Osteocyte (in vitro differentiated cells): ENCODE measurements around the gene ALPK3. TPM values are rescaled to one million over a fixed set of nuclear protein-coding genes. Genes with fewer than 3 reads are reported as not detected.

Experiments used
- DNase-seq: peaks from one replicate; pipeline ENCODE4 v3.0.0; 2021; ENCODE audit warnings: mixed read lengths; ENCODE audit not compliant: unreplicated experiment; ENCODE audit errors: extremely low spot score
- H3K27ac Mint-ChIP-seq: one replicate; pipeline ENCODE4 v1.8.0; 2021; ENCODE audit warnings: mild to moderate bottlenecking, mixed read lengths; ENCODE audit not compliant: unreplicated experiment
- H3K27me3 Mint-ChIP-seq: one replicate; pipeline ENCODE4 v1.8.0; 2021; ENCODE audit warnings: mixed read lengths; ENCODE audit not compliant: unreplicated experiment
- H3K36me3 Mint-ChIP-seq: one replicate; pipeline ENCODE4 v1.8.0; 2021; ENCODE audit warnings: mixed read lengths; ENCODE audit not compliant: unreplicated experiment
- H3K4me1 Mint-ChIP-seq: one replicate; pipeline ENCODE4 v1.8.0; 2021; ENCODE audit warnings: mixed read lengths; ENCODE audit not compliant: unreplicated experiment
- H3K4me3 Mint-ChIP-seq: one replicate; pipeline ENCODE4 v1.8.0; 2021; ENCODE audit warnings: mild to moderate bottlenecking, moderate library complexity, mixed read lengths; ENCODE audit not compliant: unreplicated experiment
- H3K9me3 Mint-ChIP-seq: one replicate; pipeline ENCODE4 v1.8.0; 2021; ENCODE audit warnings: mixed read lengths; ENCODE audit not compliant: unreplicated experiment
- CTCF ChIP-seq: fragments of 200-600 bp; sonication (generic); IDR thresholded peaks from 2 replicates; pipeline ENCODE4 v1.5.0; 2021; ENCODE audit warnings: antibody characterized with exemption, mild to moderate bottlenecking, moderate library complexity
- total RNA-seq: library from RNA; stranded (reverse); gene quantifications from 2 replicates; pipeline ENCODE4 v1.2.1, GENCODE V29; 2021

ALPK3 gene
- total RNA-seq, 1 donor from 2014 or later = 0.27 TPM

DNA sequence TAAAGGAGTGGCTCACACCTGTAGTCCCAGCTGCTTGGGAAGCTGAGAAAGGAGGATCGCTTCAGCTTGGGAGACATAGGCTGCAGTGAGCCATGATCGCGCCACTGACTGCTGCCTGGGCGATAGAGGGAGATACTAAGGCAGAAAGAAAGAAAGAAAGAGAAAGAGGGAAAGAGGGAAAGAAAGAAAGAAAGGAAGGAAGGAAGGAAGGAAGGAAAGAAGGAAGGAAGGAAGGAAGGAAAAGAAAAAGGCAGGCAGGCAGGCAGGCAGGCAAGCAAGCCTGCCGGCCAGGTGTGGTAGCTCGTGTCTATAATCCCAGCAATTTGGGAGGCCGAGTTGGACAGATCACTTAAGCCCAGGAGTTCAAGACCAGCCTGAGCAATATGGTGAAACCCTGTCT, 82.6 kb downstream of the ALPK3 start:
- Mint-ChIP-seq H3K27me3 (peaks cover 28% of the 10 kb centered on the region), H3K27ac (no peak overlapping the region), H3K4me1 (no peaks in the 10 kb centered on the region), H3K36me3 (no peaks in the 10 kb centered on the region), H3K4me3 (no peak overlapping the region), H3K9me3 (no peaks in the 10 kb centered on the region)
- TF ChIP-seq CTCF = no peak
- no peak for DNase-seq

DNA sequence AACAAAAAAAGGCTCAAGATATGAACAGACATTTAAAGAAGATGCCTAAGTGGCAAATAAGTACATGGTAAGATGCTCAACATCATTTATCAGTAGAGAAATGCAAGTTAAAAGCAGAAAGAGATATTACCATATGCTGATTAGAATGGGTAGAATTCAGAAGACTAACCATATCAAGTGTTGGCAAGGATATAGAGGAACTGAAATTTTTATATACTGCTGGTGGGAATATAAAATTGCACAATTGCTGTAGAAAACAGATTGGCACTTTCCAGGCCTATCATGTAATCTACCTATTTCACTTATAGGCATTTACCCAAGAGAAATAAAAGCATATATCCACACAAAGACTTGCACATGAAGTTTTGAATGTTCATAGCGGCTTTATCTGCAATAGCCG, 84.4 kb downstream of the ALPK3 start:
- no peaks in the 10 kb centered on the region for H3K36me3 Mint-ChIP-seq
- H3K9me3 Mint-ChIP-seq = no peaks in the 10 kb centered on the region
- no peaks in the 10 kb centered on the region for H3K4me1 Mint-ChIP-seq
- no peak for DNase-seq
- TF ChIP-seq CTCF = no peak
- H3K27me3 Mint-ChIP-seq = peaks cover 24% of the 10 kb centered on the region
- no peak overlapping the region for H3K27ac Mint-ChIP-seq
- H3K4me3 Mint-ChIP-seq = no peak overlapping the region

DNA sequence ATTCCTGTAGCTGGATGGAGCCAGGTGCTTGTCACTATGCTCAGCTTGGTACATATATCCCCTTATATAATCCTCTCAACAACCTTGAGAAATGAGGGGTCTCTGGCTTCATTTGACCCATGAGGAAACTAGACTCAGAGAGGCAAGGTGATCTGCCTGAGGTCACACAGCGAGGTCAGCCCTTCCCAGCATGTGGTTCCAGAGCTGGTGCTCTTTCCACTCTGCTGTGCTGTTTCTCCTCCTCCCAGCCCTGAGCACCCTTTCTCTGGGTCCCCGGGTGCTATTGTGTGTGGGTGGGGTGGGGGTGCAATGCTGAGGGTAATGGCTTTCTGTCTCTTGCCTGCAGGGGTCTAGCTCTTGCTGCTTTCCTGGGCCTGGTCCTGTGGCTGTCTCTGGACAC, 86.6 kb downstream of the ALPK3 start:
- Mint-ChIP-seq H3K4me1 (peaks cover 3% of the 10 kb centered on the region), H3K36me3 (no peaks in the 10 kb centered on the region), H3K27ac (no peak overlapping the region)

GRCh38 chr15:84904419-84904818, 87.3 kb downstream of the ALPK3 start:
- Mint-ChIP-seq H3K4me3 (no peak overlapping the region), H3K27ac (no peak overlapping the region), H3K4me1 (peaks cover 5% of the 10 kb centered on the region), H3K9me3 (no peaks in the 10 kb centered on the region), H3K36me3 (no peaks in the 10 kb centered on the region), H3K27me3 (peaks cover 6% of the 10 kb centered on the region)
- DNase-seq = no peak
- TF ChIP-seq CTCF = no peak

More for the DNA sequence above, 86.6 kb downstream of the ALPK3 start:
- H3K9me3 Mint-ChIP-seq = no peaks in the 10 kb centered on the region
- peaks cover 13% of the 10 kb centered on the region for H3K27me3 Mint-ChIP-seq
- no peak for DNase-seq
- no peak for TF ChIP-seq CTCF
- no peak overlapping the region for H3K4me3 Mint-ChIP-seq

DNA sequence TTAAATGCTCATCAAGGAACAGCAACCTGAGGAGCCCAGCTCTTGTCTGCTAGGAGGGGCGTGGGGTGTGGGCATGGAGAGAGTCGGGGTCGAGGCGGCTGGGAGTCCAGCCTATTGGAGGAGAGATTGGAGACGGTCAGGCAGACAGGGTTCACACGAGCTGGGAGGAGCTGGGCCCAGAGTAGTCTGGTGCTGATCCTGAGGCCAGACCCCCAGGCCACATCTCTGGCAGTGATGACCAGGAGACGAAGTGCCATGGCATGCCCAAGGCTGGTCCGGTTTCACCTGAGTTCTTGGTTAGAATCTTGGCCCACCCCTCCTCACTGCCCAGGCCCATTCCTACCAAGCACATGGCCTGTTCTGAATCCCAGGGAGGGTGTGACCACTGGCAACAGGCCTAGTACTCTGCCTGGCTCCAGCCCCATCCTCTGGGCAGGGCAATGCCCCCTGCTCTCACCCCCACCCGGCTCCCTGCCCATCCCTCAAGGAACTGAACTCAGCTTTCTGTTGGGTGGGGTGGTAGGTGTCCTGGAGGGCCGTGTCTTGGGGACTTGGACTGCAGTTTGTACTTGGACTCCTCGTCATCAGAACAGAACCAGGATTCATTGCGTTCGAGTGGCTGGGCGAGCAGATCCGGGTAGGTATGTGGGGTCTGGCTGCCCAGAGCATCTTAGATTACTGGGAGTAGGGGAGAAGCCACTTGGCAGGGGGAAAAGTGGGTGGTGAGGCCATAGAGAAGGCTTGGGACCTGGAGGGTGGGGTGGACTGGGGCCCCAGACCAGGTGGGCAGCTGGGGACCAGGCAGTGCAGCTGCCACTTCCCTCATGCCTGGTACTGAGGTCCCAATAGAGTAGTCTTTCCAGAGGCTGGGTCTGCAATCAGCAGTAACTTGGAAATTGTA, 88.1 kb downstream of the ALPK3 start:
- H3K4me3 Mint-ChIP-seq = no peak overlapping the region
- no peak overlapping the region for H3K27ac Mint-ChIP-seq
- H3K9me3 Mint-ChIP-seq = no peaks in the 10 kb centered on the region
- TF ChIP-seq CTCF = no peak
- H3K27me3 Mint-ChIP-seq = no peaks in the 10 kb centered on the region
- DNase-seq = no peak
- peaks cover 5% of the 10 kb centered on the region for H3K4me1 Mint-ChIP-seq
- H3K36me3 Mint-ChIP-seq = no peaks in the 10 kb centered on the region
